Germinal center (tissue), 1 donor: Measurements from ENCODE around the gene CDIPT.
"Not testable (repeated sequence)": the region's sequence is repeated elsewhere in the genome, so short reads cannot be mapped to it uniquely, and the experiment has no call there.

Experiments used
- DNase-seq: peaks from one replicate; pipeline ENCODE4 v3.0.0; 2012; ENCODE audit warnings: mixed read lengths, low spot score

Gene CDIPT

DNA sequence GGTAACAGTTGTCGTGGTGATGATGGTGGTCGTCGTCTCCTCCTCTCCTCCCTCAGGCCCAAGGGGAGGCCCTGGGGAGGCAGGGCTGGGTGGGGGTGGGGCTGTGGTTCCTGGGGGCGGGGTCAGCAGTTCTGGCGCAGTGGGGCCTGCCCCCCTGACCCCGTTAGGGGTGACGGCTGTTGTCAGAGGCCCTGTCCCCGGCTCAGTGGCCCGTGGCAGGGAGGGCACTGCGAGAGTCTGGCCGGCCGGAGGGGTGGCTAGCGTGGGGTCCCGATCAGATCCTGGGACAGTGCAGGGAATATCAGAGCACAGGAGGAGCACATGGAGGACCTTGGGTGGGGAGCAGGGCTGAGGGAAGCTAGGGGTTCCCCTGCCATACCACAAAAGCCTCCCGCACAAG, 33.8 kb upstream of the CDIPT start:
- no peak for DNase-seq

DNA sequence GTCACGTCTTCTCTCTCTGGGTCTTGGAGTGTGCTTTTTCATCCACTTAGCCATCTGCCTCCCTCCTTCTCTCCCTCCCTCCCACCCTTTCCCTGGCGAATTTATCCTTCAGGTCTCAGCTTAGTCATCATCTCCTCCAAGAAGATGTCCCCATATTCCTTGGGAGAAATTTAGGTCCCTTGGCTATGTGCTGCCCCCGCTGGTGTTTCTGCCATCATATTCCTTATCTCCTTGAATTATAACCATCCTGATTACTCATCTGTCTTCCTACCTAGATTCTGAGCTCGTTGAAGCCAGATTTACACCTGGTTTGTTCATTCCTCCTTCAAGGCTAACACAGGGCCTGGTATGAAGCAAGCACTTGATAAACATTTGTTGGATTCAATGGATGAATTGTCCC, 31.3 kb upstream of the CDIPT start:
- no peak for DNase-seq

DNA sequence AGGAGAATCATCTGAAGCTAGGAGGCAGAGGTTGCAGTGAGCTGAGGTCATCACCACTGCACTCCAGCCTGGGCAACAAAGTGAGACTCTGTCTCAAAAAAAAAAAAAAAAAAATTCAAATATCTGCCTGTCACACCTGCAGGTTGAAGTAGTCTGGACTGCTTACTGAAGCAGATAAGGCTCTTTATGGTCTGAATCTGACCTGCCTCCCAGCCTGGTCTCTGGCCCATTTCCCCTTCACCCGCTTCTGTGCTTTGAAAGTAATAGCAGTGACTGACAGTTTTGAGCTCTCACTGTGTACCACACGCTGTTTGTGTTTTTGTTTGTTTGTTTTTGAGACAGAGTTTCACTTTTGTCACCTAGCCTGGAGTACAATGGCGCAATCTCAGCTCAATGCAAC, 30.5 kb upstream of the CDIPT start:
- DNase-seq = no peak

DNA sequence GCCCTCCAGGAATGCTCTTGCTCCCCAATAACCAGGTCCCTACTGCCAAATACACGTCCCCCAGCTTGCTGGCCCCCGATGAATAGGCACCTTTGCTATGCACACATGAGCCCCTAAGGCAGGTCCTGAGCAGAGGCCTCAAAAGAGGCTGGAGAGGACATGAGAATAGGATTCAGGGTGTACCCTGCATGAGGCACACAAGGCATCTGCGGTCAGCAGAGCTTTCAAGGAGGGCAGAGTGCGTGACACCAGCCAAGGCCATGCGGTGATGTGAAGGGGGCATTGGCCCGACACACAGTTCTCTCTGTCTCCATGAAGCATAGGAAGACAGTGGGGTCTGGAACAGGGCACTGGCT, 29.4 kb upstream of the CDIPT start:
- no peak for DNase-seq

DNA sequence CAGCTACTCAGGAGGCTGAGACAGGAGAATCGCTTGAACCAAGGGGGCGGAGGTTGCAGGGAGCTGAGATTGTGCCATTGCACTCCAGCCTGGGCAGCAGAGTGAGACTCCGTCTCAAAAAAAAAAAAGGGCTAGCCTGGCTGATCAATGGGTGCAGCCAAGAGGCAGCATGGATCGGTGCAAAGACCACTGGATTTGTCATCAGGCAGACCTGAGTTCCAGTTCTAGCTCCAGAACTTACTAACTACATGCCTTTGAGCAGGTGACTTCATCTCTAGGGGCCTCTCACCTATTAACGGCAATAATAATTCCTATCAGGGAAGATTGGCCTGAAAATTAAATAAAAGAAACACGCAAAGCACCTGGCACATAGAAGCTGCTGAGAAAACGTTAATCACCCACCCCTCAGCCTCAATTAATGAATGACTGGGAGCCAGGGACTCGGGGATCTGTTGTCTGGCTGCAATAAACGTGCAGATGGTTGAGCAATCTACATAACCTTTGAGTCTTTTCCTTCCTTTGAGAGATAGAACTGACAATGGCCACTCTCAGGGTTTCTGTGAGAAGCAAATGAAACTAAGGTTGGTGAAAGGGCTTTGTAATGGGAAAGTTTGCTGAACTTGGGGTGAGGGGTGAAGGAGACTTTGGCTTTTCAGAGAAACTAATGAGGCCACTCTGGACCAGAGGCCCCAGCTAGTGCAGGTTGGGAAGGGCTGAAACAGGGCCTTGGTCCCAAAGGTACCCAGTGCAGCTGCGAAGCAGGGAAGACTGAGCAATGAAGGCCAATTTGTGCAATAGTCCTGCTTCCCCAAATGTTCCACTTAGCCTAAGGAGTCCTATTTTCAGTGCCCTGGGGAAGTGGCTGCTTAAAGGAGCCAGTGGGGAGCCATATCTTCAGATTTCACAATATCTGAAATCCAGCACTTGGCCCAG, 28.8 kb upstream of the CDIPT start:
- DNase-seq = no peak

DNA sequence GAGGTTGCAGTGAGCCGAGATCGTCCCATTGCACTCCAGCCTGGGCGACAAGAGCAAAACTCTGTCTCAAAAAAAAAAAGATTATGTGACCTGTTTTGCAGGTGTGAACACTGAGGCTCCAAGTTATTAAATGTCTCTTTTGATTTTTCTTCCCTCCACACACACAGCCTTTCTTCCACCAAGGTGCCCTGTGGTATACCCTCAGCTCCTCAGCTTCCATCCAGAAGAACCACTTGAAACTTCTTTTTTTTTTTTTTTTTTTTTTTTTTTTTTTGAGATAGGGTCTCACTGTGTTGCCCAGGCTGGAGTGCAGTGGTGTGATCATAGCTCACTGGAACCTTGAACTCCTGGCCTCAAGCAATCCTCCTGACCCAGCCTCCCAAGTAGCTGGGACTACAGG, 26.3 kb upstream of the CDIPT start:
- not testable (repeated sequence) for DNase-seq

DNA sequence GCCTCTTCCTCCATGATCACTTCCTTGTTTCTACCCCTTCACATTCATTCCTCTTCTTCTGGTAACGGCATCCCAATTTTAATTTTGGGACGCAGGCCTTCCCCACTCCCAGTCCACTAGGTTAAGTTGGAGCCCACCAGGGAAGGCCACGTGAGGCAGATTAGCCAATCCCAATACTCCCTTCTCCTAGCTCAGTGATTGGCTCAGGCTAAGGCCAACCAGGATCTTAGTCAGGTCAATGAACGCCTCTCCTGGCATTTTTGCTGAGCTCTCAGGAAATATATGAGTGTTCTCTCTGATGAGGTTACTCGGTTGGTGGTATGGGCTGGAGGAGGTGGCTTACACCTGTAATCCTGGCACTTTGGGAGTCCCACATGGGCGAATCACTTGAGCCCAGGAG, 21.0 kb upstream of the CDIPT start:
- DNase-seq = no peak

DNA sequence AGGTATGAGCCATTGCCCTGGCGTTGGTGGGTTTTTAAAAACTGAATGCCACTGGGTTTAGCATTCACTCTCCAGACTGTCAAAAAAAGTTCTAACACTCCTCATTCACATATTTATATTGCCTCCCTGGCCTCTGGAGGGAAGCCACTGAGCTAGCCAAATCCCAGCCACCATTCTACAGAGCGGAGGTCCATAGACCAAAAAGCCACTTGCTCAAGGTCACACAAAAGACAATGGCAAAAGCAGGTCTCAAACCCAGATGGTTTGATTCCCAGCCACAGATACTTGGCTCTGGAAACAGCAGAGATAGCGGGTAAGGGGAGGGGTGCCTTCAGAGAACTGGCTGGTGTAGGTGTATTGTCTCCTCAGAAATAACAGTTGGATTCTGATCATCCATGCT, 18.0 kb upstream of the CDIPT start:
- DNase-seq = no peak

DNA sequence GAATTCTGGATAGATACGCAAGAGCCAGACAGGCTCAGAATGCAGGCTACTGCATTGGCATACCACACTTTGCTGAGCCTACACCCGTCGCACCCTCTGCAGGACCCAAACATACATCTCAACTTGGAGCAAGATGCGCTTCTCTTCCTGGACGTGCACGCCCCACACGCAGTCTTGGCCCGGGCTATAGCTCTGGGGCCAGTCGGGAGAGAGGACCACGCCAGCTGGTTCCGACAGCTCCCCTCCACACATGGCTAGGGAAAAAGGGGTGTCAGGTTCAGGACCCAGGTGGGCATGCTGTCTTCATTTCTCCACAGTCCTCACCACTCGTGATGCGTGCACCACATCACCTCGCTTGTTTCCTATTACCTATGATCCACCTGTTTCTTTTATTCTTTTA, 15.1 kb upstream of the CDIPT start:
- no peak for DNase-seq

DNA sequence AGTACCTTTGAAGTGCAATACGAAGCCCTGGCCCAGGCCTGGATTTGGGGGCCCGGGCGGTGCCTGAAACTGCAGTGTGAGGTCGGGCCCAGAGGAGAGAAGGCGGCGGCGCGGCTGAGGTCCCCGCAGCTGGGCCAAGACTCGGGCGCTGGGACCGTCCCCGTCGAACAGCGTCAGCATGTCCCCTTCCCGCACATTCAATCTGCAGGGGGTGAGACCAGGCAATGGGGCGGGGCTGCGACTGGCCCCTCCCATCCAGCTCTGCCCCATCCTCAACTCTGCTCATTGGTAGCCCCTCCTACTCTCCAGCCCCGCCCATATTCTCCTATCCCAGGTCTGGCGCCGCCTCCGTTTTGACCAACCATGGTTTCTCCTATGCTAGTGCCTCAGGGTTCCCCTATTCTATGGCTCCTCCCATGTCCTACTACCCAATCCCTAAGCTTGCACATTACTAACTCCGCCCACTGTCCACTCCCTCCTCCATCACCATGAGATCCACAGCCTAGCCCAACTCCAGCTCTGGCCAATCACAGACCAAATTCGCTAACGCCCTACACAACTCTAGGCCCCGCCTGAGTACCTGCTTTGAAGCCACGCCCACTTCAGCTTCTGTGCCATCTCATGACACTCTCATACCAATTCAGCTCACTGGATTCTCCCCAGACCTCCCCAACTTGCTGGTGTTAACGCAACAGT, 14.4 kb upstream of the CDIPT start:
- peak; percentile 94 for DNase-seq

DNA sequence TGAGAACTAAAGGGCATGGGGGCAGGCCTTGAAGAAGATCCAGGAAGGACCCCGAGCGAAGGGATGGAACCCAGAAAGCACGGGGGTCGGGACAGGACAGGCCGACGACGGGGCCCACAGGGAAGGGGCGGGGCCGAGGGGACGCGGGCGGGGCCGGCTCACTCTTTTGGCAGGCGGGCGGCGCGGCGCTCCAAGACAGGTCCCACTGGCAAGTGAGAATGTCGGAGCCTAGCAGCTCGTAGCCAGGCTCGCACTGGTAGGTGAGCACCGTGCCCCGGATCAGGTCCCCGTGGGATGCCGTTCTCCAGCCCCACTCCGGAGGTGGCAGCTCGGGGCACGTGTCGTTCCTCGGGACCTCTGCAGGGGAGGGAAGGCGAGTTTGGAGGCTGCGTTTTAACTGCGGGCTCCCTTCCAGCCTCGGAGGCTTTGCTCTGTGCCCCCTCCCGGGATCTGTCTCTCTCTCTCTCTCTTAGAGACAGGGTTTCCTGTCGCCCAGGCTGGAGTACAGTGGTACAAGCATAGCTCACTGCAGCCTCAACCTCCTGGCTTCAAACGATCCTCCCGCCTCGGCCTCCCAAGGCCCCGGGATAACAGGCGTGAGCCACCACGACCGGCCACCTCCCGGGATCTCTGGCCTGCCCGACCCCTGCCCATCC, 13.7 kb upstream of the CDIPT start:
- peak; percentile 29 for DNase-seq

DNA sequence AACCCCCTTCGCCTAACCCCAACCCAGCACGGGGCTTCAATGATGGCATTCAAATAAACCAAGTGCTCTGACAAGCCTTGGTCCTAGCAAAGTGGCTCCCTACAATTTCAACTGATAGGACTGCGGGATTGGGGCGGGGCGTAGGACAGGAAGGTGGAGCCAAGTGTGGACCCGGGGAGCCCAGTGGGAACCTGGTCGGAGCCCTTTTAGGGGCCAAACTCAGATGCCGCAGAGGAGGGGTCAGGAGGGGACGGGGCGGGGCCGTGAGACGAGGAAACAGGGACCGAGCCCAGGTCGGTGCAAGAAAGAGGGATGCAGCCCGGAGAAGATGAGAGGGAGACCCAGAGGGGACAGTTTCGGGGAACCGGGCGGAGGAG, 13.2 kb upstream of the CDIPT start:
- DNase-seq = no peak

DNA sequence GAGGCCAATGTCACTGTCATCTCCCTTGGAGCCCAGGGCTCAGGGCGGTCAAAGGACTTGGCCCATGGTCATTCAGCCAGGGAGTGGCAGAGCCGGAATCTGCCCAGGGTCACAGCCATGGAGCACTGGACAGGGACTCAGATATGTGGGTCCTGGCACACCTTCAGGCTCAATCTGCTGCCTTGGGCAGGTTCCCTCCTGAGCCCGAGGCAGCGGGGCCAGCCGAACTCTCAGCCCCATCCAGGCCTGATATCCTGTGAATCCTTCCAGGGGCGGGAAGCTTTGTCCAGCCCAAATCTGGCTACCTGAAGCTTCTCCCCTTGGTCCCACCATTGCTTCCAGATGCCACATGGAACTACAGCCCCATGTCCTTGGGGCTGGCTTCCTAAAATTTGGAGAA, 12.2 kb upstream of the CDIPT start:
- no peak for DNase-seq

DNA sequence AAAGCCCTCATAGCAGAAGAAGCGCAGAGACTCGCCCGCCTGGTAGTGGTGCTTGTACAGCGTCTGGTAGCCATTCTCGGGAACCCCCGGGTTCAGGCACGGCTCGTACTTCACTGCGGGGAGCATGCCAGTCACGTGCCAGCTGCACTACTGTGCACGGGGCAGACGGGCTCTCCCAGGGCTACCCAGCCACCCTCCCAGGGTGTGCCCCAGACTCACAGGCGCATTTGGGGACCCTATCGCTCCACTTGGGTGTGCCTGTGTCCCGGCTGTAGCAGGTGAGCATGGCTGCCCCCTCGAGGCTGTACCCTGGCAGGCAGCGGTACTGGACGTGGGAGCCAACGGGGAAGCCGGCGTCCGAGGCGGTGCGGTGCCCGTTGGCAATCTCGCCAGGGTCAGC, 10.3 kb upstream of the CDIPT start:
- DNase-seq = no peak

DNA sequence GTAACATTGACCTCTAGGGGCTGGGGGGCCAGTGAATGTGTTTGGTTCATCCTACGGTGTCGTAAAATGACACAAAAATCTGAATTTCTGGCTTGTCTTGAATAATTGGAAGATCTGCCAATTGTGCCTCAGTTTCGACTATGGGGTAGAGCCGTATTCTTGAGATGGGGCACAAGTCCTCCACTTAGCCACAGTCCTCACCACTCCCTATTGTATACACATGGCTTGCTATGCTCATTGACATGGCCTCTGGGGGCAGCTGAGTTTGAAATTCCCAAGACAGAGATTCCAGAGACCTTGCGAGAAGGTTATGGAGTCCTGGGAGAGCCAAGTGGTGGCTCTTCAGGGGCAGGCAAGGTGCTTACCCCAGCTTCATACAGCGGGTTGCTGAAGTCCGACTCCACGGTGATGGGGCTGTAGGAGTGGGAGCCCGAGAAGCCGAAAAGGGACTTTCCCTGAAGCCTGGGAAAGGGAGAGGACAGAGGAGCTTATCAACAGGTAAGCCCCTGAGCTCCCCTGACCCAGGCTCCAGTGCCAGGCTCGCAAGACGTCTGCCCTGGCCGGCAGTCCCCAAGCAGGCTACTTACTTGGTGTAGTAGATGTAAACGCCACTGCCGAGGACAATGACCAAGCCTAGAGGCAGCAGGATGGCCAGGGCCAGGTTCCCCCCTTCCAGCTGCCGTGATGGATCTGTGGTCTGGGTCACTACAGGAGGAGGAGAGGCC, 9.0 kb upstream of the CDIPT start:
- DNase-seq = no peak

DNA sequence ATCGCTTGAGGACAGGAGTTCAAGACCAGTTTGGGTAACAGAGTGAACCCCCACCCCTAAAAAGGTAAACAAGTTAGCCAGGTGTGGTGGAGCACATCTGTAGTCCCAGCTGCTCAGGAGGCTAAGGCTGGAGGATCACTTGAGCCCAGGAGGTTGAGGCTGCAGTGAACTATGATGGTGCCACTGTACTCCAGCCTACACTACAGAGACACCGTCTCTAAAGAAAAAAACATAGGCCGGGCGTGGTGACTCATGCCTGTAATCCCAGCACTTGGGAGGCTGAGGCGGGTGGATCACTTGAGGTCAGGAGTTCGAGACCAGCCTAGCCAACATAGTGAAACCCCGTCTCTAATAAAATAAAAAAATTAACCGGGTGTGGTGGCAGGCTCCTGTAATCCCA, 6.0 kb upstream of the CDIPT start:
- not testable (repeated sequence) for DNase-seq

DNA sequence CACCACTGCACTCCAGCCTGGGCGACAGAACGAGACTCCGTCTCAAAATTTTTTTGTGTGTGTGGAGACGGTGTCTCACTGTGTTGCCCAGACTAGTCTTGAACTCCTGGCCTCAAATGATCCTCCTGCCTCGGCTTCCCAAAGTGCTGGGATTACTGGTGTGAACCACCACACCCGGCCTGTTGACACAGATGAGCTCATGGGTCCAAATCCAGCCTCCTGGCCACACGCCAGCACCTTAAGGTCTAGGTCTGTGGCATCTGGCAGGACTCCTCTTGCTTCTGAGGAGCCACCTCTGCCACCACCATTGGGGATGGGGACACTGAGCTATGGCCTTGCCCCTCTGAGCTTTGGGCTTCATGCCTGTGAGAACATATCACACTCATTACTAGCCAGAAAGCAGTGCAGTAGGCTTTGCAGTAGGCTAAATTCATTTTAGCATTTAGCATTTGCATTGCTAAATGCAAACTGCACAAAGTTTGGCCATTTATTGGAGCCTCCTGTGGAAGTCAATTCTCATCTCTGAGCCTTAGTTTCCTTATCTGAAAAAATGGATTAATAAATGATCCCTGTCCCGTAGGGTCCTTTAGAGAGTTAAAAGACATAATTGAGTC, 5.5 kb upstream of the CDIPT start:
- DNase-seq = no peak

DNA sequence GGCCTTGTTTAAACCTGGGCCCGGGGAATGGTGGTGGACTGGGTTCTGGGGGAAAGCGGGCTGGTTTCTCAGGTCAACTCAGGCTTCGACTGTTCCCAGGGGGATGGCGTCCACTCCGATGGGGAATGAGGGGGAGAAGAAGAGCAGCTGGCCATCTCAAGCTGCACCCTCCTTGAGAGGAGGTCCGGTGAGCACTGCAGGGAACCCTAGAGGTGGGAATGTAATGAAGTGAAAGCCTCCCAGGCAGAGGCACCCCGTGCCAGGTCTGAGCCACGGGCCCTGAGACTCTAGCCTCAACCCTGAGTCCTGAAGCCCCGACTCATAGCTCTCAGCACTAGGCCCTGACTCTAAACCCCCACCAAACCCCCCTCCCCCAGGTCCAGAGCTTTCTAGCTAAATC, 1.2 kb upstream of the CDIPT start:
- no peak for DNase-seq

DNA sequence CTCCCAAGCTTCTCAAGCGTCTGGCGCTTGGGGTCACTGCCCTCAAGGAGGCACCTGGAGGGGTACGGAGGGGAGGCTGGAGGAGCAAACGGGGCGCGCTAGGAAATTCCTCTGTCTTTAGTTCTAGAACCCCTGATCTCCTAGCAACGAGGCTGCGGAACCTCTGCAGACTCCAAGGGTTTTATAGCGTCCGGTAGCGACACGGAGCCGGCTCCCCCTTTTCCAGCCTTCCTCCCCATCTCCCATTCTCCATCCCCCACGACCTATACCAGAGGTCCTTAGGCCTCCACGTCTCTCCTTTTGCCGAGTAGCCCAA, 601 bp upstream of the CDIPT start:
- DNase-seq = no peak

DNA sequence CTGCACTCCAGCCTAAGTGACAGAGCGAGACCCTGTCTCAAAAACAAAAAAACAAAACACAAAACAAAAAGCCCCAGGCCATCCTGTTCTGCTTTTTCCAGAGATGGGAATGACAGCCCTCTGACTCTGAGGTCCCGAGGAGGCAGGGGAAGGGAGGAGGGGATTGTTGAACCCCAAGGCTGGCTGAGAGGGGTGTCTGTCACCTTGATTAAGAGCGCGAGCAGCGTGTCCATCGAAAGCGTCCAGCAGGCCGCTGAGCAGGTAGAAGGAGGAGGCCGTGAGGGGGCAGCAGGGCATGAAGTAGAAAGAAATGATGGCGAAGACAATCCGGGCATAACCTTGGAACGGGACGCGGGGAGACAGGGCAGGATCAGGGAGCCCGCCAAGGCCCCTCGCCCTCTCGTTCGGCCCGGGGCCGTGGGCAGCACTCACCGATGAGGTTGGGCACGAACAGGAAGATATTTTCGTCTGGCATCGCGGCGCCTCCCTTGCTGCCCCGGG, 593 bp downstream of the CDIPT start:
- no peak for DNase-seq

DNA sequence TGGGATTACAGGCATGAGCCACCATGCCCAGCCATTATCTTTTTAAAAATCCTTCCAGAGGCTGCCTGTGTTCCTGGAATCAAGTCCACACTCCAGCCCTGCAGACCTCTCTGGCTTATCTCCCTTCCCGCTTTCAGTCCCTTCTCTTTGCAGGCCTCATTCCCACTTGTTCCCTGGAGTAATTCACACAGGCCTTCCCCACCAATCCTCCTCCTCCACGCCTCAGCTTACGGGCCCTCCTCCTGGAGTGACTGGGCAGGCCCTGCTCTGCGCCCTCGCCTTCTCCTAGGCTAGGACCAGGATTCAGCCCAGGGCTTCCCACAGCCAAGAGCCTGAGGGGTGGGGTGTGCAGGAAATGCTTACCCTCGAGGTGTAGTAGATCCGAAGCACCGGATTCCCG, 2.8 kb downstream of the CDIPT start:
- DNase-seq = no peak

DNA sequence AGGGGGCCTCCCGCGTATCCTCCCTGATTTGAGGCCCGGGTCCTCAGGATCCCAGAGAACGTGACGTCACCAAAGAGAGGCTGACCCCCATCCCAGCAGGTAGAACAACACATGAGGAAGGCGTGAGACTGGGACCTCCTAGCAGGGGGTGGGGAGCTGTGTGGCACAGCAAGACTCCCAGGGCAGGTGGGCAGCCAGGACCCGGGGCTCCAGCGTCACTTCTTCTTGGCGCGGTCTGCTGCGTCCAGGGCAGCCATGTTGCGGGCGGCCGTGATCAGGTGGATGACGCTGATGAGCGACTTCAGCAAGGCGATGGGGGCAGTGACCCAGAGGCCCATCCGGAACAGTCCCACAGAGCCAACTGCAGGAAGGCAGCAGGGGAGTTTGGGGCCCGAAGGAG, 4.1 kb downstream of the CDIPT start:
- no peak for DNase-seq
